GM06990 (cell line): ENCODE results near the gene ABCA1.

Source experiments
- DNase-seq: peaks from one replicate; pipeline ENCODE4 v3.0.0-alpha.2; 2011; ENCODE audit not compliant: insufficient read length; ENCODE audit errors: extremely low read depth
- H3K27me3 ChIP-seq: replicated peaks from 2 replicates; pipeline ENCODE4 v1.6.0; 2011; ENCODE audit warnings: low read length; ENCODE audit not compliant: control insufficient read depth, insufficient read depth
- H3K36me3 ChIP-seq: 2 replicates; pipeline ENCODE4 v1.5.1; 2011; ENCODE audit warnings: low read length; ENCODE audit not compliant: control insufficient read depth, insufficient read depth
- H3K4me3 ChIP-seq: replicated peaks from 2 replicates; pipeline ENCODE4 v1.5.1; 2011; ENCODE audit warnings: low read depth, mild to moderate bottlenecking, control low read depth, low read length
- TF ChIP-seq, protein P1 (sequence below): IDR thresholded peaks from 2 replicates; pipeline ENCODE4 v1.5.1; 2011; ENCODE audit warnings: low read length, control low read depth, mild to moderate bottlenecking, inconsistent platforms; ENCODE audit not compliant: insufficient read depth, poor library complexity, severe bottlenecking

ABCA1 gene

DNA sequence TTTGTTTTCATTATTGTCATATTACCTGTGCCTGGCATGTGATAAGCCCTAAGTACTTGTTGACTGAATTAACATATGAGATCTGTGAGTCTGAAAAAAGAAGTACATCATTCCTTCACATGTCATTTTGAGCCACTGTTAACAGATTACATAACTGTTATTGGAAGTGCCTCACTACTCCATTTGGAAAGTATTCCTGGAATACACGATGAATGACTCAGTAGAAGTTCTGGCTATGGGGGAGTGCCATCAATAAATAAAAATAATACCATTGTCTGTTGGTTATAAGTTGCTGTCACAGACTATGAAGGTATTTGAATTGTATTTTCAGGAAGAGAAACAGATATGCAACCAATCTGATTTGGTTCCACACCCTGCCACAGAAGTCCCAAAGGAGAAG, 151.2 kb downstream of the ABCA1 start:
- no peak for DNase-seq
- no peak overlapping the region for H3K4me3 ChIP-seq
- H3K36me3 ChIP-seq, result no peaks in the 10 kb centered on the region
- no peaks in the 10 kb centered on the region for H3K27me3 ChIP-seq
- TF ChIP-seq, protein P1, sequence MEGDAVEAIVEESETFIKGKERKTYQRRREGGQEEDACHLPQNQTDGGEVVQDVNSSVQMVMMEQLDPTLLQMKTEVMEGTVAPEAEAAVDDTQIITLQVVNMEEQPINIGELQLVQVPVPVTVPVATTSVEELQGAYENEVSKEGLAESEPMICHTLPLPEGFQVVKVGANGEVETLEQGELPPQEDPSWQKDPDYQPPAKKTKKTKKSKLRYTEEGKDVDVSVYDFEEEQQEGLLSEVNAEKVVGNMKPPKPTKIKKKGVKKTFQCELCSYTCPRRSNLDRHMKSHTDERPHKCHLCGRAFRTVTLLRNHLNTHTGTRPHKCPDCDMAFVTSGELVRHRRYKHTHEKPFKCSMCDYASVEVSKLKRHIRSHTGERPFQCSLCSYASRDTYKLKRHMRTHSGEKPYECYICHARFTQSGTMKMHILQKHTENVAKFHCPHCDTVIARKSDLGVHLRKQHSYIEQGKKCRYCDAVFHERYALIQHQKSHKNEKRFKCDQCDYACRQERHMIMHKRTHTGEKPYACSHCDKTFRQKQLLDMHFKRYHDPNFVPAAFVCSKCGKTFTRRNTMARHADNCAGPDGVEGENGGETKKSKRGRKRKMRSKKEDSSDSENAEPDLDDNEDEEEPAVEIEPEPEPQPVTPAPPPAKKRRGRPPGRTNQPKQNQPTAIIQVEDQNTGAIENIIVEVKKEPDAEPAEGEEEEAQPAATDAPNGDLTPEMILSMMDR, result no peak

DNA sequence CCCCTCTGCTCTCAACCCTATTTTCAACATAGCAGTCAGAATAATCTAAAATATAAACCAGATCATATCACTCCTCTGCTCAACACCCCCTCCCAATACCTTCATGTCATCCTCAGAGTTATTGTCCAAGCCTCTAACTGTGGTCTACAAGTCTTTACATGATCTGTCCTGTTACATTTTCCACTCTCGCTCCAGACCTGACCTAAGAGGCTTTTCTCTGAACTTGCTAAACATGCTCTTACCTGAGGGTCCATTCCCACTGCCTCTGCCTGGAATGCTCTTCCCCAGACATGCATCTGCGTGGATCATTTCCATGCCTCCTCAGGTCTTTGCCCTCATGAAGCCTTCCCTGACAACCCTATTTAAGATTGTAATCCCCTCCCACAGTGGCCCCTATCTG, 152.0 kb downstream of the ABCA1 start:
- Histone ChIP-seq H3K36me3 (no peaks in the 10 kb centered on the region), H3K27me3 (no peaks in the 10 kb centered on the region), H3K4me3 (no peak overlapping the region)
- DNase-seq, result no peak
- TF ChIP-seq, protein P1, result no peak

DNA sequence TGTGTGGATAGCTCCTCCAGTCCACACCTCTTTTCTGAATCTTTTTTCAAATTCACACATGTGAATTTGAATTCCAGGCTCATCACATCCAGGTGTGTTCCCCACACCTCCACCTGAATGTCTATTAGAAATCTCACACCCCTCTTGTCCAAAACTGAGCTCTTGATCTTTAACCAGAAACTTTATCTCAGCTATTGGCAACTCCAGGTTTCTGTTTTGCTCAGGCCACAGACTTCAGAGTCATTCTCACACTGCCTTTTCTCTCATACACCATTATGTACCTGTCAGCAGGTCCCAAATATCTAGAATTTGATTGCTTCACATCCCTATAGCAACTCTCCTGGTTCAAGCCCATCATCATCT, 152.4 kb downstream of the ABCA1 start:
- Histone ChIP-seq H3K27me3 (no peaks in the 10 kb centered on the region), H3K4me3 (no peak overlapping the region), H3K36me3 (no peaks in the 10 kb centered on the region)
- TF ChIP-seq, protein P1, result no peak
- DNase-seq, result no peak

DNA sequence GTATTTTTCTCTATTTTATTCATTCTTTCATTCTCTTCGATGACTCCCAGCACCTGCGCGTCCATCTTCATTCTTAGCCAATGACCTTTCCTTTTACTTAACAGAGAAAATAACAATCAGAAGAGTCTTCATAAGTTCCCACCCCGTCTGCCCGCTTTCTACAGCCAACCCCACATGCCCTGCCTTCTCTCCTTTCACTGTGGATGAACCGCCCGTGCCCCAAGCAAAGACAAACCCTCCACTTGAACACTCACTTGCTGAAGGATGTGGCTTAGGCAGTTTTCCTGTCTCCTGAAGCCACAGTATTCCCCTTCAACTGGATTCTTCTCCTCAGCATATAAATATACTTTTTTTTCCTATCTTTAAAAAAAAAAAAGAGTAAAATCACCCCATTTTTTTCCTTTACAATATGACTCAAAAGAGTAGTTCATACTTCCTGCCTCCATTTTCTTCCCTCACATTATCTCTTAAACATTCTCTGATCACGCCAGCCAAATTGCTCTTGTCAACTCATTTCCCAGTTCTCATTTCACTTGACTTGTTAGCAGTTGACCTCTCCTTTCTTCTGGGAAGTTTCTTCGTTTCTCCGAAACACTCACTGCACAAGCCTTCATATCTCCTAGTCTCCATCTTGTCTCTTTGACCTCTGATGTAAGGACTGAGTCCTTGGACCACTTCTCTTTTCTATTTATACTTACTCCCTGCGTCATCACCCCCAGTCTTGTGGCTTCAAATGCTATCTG, 153.0 kb downstream of the ABCA1 start:
- TF ChIP-seq, protein P1, result no peak
- H3K36me3 ChIP-seq, result no peaks in the 10 kb centered on the region
- H3K27me3 ChIP-seq, result no peaks in the 10 kb centered on the region
- DNase-seq, result peak; percentile 71
- H3K4me3 ChIP-seq, result peak overlapping the region; percentile 53

DNA sequence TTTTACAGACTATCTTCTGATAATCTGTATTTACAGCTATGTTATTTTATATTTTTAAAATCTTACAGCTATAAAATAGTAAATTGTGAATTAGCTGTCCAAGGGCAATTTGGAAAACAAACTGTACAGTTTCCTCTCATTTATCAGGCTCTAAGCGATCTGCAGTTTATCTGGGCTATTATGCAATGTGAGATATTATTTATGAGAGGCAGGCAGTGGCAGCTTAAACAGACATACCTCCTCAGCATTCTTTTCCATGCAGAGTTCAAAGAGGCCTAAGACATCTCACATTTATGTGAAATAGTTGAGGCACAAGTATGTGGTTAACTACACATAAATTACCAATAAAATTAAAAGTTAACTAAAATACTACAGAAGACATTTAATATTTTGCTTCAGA, 153.8 kb downstream of the ABCA1 start:
- H3K4me3 ChIP-seq, result peak overlapping the region; percentile 53
- no peak for DNase-seq

More for the DNA sequence above, 153.8 kb downstream of the ABCA1 start:
- TF ChIP-seq, protein P1, result no peak
- Histone ChIP-seq H3K36me3 (no peaks in the 10 kb centered on the region), H3K27me3 (no peaks in the 10 kb centered on the region)
